HT1080 (cell line): ENCODE results near the gene MBD5. TPM values are rescaled to one million over a fixed set of nuclear protein-coding genes. Genes with fewer than 3 reads are reported as not detected.
A peak's percentile ranks its signal among the peaks of the same experiment; 100 is the strongest.

Source experiments
- DNase-seq: peaks from one replicate; pipeline ENCODE4 v3.0.0-alpha.2; 2015; ENCODE audit warnings: low read depth
- total RNA-seq: library from RNA; depleted of rRNA; stranded (reverse); fragments of >200 nt; shearing (Covaris generic); gene quantifications from 2 replicates; pipeline ENCODE4 v1.2.3, GENCODE V29; 2014

MBD5 gene
- total RNA-seq, 1 experiment from 2014 or later, result 7.1 TPM

DNA sequence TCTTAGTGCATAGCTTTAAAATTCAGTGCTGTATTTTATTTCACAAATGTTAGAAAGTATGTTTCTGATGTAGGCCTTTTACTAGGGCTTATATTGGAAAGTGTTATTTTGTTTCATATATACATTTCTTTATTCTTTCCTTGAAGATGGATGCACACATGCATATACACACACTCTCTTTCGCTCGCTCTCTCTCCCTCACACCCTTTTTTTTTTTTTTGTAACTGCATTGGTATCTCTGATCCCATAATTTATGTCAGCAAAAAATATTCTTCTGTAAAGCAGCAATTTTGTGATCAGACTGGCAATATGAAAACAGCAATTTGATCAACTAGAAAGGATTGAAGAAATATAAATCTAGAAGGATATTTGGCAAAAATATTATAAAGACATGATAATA, 2.0 kb downstream of the MBD5 start:
- DNase-seq, result no peak

DNA sequence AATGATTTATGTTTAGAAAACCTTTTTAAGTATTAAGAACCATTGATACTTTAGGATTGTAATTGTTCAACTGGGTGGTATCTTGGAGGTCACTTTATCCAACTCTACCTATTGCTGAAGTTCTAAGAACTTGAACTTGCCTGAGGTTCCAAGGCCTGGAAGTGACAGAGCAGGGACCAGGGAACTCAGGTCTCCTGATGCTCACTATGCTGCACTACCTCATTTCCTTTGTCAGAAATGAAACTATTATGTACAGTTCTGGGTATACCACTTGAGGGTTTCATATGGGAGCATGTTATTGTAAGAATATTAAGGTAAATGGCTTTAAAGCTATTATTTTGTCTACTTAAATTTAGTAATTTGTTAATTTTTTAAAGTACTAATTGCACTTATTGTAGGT, 3.0 kb downstream of the MBD5 start:
- no peak for DNase-seq

DNA sequence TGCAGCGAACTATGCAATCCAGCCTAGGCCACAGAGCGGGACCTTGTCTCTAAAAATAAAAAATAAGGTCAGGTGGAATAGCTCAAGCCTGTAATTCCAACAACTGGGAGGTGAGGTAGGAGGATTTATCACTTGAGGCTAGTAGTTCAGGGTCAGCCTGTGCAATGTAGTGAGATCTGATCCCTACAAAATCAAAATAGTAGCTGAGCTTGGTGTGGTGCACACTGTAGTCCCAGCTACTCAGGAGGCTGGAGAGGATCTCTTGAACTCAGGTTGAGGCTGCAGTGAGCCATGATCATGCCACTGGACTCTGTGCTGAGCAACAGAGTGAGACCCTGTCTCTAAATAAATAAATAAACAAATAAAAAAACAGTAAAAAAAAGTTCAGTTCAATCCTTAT, 5.7 kb downstream of the MBD5 start:
- DNase-seq, result no peak

DNA sequence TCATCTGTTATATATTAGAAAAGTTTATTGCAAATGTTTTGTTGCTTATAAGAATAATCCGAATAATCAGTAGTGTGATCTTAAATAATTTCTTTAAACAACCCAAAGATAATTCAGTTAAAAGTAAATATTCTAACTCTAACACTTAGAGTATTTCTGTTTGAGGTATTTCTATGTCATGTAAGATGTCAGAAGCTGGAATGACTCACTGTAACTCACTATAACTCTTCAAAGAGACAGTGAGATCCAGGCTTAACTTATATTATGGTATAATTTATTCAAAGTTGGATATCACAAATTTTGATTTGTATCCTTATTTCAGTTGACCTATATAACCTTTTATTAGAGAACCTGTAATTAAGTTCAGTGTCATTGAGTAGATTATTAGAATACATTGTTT, 6.9 kb downstream of the MBD5 start:
- DNase-seq, result no peak

DNA sequence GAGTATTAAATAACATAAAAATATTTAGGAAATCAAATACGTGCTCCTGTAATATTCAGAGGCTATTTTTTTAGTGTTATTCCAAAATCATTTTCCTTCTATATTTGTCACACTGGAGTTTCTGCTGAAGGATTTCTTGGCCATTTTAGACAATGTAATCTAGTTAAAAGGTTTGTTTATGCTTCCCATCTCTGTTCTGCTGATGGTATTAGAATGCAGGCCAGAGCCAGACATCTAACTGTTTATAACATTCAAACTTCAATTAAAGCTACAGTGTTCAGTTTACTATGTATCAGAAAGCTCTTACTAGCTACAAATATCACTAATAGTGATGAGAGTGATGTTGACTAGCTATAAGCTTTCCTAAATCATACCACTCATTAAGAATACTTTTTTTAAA, 7.9 kb downstream of the MBD5 start:
- no peak for DNase-seq

DNA sequence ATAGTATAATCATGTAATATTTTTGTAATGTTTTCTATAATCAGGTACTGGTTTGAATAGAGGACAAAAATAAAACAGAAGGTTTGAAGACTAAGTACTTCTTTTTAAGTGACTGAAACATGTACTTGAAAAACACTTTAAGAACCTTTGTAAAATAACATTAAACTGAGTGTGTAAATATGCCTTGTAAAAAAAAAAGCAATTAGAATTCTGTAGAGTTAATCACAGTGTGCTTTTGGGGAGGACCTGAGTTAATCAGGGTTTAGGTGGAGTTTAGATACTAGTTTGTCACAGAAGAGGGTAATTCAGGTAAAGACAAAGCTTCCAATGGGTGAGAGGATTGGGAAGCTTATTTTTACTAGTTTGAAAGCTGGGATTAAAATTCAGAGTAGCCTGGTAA, 10.3 kb downstream of the MBD5 start:
- no peak for DNase-seq

DNA sequence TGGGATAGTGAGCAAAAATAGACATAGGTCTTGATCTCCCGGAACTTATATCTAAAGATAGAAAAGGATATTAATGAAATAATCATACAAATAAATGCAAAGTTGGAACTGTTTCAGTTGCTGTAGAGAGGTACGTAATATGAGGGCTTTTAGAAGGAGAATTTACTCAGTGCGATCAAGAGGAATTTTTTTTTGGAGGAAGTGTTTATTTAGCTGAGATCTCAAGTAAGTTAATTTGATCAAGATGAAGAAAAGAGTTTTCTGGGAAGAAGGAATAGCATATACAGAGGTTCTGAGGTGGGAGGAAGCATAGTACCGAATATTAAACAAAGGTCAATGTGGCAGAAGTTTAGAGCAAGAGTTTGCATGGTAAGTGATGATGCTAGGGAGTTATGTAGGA, 11.3 kb downstream of the MBD5 start:
- DNase-seq, result no peak

DNA sequence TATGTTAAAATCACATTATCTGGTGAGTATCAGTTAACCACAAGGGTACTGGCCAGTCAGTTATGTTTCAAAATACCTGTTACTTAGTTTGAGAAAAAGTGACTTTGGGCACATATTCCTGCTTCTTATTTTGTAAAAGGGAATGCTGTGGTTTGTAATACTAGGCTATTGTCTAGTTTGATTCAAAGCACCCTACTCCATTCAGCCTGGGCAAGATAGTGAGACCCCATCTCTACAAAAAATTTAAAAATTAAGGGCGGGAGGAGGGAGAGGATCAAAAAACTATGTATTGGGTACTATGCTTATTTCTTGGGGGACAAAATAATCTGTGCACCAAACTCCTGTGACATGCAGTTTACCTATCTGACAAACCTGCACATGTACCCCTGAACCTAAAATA, 18.9 kb downstream of the MBD5 start:
- DNase-seq, result no peak

DNA sequence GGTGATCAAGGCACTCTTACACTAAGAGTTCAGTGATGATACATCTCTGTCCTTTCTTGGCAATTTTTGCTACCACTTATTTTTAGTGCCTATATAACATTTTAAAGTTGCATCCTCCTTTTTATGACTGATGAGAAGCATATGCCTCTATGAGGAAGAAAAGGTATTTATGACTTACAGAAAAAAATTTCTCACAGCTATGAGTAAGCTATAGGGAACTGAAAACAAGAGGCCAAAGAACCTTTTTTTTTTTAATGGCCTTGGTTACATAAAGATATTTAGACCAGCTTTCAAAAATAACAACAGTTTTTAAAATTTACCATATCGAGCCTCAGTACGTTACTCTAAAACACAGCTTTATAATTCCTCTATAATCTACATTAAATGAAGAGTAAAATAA, 21.3 kb downstream of the MBD5 start:
- no peak for DNase-seq

DNA sequence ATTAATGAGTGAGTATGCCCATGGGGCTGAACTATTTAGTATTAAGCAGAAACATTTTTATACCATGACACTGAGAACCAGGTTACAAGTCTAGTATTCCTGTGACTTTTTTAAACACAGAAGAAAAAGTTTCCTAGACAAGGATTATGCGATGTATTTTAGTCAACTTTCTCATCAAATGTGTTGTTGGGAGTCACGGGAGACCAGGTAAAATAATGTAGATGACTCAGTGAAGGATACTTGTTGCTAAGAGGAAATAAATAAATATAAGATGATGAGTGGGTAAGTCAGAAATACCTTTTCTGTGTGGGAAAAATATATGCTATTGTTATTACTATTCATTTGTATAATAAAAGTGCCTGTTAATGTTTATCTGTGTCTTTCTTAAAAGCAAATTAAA, 23.4 kb downstream of the MBD5 start:
- peak; percentile 10 for DNase-seq

DNA sequence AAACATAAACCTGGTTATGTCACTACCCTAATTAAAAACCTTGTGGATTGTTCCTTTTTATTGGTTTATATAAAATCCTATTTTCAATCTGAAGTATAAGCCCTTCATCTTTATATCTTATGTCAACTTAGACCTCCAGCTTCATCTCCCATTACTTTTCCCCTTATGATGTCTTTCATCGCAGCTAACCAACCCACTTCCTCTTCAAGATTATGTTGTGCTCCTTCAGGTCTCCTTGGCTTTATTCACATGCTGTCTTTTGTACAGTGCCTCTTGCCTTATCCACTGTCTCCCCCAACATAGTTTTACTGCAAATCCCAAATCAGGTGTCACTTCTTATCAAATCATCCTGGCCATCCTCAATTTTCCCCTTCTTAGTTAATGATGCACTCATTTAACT, 25.9 kb downstream of the MBD5 start:
- no peak for DNase-seq

DNA sequence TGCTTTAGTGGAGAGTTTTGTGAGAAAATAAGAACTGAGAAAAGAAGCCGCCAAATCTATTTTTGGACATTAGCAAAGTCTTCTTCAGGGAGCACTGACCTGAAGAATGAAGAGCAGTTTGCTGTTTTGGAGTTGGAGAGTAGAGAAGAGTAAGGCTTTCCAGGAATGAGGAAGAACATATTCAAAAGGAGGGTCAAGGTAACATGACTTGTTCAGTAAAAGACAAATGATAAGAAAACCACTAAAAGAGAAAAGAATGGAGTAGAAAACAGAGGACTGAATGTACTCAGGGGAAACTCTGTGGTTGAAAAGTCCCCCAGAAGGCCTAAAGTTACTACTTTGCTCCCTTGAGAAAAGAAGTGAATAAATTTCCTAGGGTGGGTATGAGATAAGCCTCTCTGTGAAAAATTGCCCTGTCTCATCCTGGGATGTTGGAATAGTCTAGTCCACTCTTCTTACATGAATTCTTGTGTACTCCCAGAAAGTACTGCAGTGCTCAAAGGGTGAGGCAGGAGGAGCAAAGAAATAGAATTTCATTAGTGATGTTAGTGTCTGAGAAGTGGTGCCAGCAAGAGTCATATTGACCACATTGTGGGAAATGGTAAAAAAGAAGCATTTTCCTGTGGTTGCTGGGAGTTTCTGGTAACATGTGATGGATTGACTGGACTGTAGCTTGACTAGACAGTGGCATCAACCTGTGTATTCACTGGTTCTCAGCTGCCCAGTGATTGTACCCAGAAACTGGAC, 27.8 kb downstream of the MBD5 start:
- peak; percentile 54 for DNase-seq

DNA sequence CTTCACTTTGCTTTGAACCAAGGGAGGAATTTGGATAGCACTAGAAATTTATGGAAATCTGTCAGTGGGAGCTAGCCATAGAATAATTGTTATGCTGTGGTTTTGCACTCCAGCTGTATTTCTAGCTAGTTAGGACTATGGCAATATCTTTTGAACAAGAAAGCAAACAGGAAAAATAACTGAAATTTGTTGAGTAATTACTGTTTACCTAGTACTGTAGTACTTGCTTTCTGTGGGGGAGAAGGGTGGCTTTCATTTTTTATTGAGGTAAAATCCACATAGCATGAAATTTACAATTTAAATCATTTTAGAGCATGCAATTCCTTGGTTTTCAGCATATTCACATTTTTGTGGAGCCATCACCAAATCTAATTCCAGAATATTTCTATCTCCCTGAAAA, 28.4 kb downstream of the MBD5 start:
- DNase-seq, result no peak

DNA sequence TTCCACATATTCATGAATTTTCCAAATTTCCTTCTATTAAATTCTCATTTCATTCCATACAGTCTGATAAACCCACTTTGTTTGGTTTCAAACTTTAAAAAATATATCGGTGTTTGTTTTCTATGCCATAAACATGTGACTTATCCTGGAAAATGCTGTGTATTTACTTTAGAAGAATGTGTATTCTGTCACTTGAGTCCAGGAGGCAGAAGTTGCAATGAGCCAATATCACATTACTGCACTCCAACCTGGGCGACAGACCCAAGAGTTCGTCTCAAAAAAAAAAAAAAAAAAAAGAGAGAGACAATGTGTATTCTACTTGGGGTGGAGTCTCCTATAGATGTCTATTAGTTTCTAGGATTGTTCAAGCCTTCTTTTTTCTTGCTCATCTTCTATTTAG, 31.8 kb downstream of the MBD5 start:
- DNase-seq, result no peak

DNA sequence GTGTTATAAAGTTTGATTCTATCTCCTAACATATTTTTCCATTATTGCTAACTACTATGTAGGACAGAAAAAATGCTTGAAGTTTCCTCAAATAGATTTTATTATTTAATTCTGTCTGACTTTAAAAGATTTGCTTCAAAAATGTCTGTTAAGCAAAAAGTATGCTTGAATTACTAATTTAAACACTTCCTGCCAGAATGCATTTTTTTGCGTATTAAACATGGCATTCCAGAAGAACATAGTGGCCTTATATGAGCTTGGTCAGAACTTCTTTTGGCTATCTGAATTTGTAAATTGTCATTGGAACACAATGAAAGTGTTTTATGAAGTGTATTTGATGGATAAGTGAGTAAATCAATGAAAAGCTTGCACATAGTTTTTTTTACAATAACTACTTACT, 37.8 kb downstream of the MBD5 start:
- DNase-seq, result no peak

DNA sequence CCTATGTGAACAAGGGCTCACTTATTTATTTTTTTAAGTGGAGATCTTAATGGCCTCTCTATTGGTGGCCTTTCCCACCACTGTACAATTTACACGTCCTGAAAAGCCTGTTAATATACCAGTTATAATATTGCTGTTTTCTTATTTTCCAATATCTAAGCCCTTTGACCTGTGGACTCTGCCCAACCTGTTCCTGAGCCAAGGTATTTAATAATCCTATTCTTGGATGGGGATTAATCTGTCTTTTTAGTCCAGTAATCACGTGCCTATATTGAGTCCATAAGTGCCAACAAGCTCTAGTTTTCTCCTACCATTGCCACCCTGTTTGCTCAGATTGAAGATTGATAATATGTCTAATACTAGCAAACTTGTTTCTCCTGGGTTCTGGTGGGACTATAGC, 42.7 kb downstream of the MBD5 start:
- DNase-seq, result no peak

DNA sequence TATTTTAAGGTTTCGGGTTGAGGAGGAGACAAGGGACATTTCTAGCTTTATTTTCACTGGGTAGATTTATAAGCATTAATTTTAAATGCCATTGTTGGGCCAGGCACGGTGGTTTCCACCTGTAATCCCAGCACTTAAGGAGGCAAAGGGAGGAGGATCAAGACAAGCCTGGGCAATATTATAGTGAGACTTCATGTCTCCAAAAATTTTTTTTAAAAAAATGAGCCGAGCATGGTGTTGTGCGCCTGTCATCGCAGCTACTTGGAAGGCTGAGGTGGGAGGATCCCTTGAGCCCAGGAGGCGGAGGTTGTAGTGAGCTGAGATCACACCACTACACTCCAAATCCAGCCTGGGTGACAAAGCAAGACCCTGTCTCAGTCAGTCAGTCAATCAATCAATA, 45.0 kb downstream of the MBD5 start:
- no peak for DNase-seq

DNA sequence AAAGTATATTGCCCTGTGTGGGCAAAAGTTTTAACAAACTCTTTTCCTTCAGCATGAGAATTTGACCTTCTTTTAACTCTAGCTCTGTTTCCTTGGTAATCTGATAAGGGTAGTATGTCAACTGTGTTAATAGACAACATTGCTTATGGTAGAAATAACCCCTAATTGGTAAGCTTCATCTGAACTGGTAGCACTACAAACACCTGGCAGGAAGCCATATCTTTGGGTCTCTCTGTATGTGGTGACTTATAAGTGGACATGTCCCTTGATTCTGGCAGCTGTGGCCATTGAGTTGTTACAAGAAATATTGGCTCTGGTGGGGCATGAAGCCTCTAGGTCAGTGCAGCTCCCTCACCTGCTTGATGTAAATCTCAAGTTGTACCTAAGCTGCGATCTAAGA, 46.9 kb downstream of the MBD5 start:
- DNase-seq, result no peak

DNA sequence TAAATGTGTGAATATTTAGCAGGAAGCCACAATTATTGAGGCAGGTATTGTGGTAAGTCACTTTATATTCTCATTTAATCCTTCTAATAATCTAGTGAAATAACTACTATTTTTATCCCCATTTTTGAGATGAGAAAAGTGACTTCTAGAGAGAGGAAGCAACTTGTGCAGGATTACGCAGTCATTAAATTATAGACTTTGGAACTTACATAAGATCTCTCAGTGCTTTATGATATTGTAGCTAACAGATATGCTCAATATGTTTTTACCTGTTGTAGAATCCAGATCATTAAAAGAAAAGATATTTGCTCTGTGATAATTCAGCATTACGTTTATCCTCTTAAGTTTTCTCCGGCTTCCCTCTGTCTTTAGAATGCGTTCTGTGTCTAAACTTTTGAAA, 50.5 kb downstream of the MBD5 start:
- no peak for DNase-seq

DNA sequence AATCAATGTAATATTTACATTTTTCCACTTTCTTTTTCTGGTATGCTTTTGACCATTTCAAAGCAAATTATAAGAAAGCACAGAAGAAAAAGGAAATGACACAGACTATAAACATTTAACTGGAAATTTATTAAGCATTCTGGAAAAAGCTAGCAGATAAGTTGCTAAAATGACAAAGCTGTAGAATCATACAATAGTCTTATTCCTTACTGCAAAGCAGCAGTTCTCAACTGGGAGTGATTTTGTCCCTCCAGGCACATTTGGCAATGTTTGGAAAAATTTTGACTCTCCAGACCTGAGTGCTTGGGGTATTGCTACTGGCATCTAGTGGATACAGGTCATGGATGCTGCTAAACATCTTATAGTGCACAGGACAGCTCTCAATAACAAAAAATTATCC, 75.1 kb downstream of the MBD5 start:
- no peak for DNase-seq

DNA sequence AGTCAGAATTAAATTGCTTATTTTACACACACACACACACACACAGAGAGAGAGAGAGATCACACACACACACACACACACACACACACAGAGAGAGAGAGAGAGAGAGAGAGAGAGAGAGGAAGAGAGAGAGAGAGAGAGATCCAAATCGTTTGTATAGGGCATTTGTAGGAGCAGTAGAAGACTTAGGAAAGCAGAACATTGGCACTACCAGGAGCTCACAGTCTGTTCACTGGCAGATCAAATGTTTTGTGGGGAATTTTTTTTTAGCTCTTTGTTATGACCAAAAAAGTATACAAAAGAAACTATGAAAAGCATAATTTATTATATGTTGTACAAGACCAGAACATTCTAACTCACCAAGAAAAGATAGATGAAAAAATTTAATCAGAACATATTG, 81.8 kb downstream of the MBD5 start:
- no peak for DNase-seq

DNA sequence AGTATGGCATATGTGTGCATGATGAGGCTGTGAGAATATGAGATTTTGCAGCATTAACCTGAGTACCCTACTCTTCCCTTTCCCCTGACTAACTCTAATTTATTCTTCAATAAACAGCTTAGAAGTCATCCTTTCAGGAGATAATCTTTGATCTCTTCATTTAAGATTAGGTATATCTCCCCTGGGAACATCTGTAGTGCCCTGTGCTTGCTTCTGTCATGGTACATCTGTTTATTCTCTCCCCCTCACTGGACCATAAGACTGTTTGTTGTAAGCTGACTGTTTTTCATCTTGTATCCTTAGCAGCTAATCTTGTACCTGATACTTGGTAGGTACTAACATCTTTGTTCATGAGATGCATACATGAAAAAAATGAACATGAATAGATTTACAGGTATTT, 83.1 kb downstream of the MBD5 start:
- DNase-seq, result no peak

DNA sequence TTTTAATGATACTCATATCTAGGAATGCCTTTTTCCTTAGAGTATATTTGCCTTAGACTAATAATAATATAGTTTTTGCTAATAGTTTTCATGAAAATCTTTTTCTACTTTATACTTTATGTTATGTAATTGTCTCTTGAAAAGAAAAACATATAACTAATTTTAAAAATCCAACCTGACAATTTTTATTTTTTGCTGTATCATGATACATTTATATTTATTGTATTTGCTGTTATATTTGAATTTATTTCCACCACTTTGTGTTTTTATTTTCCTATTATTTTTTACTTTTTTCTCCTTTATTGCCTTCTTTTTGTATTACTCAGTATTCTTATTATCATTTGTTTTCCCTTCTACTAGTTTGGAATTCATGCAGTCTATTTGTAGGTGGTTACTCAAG, 85.4 kb downstream of the MBD5 start:
- no peak for DNase-seq

DNA sequence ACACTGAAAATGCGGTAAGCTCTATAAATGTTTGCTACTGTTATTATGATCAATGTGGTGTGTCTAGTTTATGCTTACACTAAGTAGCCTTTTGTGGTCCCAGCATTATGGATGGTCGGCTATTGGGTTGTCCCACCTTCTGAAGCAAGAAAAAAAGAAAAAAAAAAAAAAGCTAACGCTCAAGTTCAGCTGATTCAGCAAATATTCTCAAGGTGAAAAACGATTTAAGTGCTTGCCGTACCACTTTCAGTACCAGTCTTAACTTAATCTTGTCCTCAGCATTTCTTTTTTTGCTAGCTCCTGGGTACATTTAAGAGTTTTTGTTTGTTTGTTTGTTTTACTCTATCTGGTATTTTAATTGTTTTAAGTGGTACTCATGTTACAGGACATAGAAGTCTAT, 87.5 kb downstream of the MBD5 start:
- no peak for DNase-seq
